Astrocyte (in vitro differentiated cells and primary cell): ENCODE results near the gene SEPTIN1. TPM values are rescaled to one million over a fixed set of nuclear protein-coding genes. Genes with fewer than 3 reads are reported as not detected.

Experiments used
- DNase-seq: peaks from one replicate; pipeline ENCODE4 v3.0.0-alpha.2; 2010; ENCODE audit warnings: low read depth
- FAIRE-seq: peaks from 2 replicates; lab custom pipeline; 2011; peaks lifted over from hg19 to GRCh38; lab: Jason Lieb, UNC
- H2AFZ ChIP-seq: 2 replicates; pipeline ENCODE4 v1.6.0; 2012; ENCODE audit warnings: low read depth, low read length, inconsistent platforms
- H3K27ac ChIP-seq: 2 replicates; pipeline ENCODE4 v1.5.1; 2011; ENCODE audit warnings: low read depth, low read length, inconsistent platforms
- H3K27me3 ChIP-seq: 2 replicates; pipeline ENCODE4 v1.6.0; 2011; ENCODE audit warnings: low read length, inconsistent platforms; ENCODE audit not compliant: insufficient read depth
- H3K36me3 ChIP-seq: 2 replicates; pipeline ENCODE4 v1.5.1; 2011; ENCODE audit warnings: low read length, inconsistent platforms; ENCODE audit not compliant: insufficient read depth
- H3K4me1 ChIP-seq: 2 replicates; pipeline ENCODE4 v1.5.1; 2011; ENCODE audit warnings: low read length, inconsistent platforms; ENCODE audit not compliant: insufficient read depth
- H3K4me2 ChIP-seq: 2 replicates; pipeline ENCODE4 v1.6.0; 2012; ENCODE audit warnings: low read length, inconsistent platforms
- H3K4me3 ChIP-seq: 2 replicates; pipeline ENCODE4 v1.5.1; 2011; ENCODE audit warnings: low read depth, mild to moderate bottlenecking, low read length, inconsistent platforms; ENCODE audit not compliant: insufficient read depth
- H3K79me2 ChIP-seq: 2 replicates; pipeline ENCODE4 v1.6.0; 2012; ENCODE audit warnings: mild to moderate bottlenecking, low read length, inconsistent platforms; ENCODE audit not compliant: insufficient read depth
- H3K9ac ChIP-seq: 2 replicates; pipeline ENCODE4 v1.6.0; 2012; ENCODE audit warnings: mild to moderate bottlenecking, low read length, inconsistent platforms
- H3K9me3 ChIP-seq: 2 replicates; pipeline ENCODE4 v1.5.1; 2012; ENCODE audit warnings: low read depth, mild to moderate bottlenecking, low read length, inconsistent platforms; ENCODE audit not compliant: insufficient read depth
- H4K20me1 ChIP-seq: 2 replicates; pipeline ENCODE4 v1.6.0; 2012; ENCODE audit warnings: low read length, inconsistent platforms; ENCODE audit not compliant: insufficient read depth
- H3K27ac Mint-ChIP-seq: one replicate; pipeline ENCODE4 v1.8.0; 2021; ENCODE audit warnings: mild to moderate bottlenecking, mixed read lengths; ENCODE audit not compliant: unreplicated experiment
- H3K27me3 Mint-ChIP-seq: one replicate; pipeline ENCODE4 v1.8.0; 2021; ENCODE audit warnings: low read depth, mixed read lengths; ENCODE audit not compliant: unreplicated experiment
- H3K36me3 Mint-ChIP-seq: one replicate; pipeline ENCODE4 v1.8.0; 2021; ENCODE audit warnings: low read depth, mixed read lengths; ENCODE audit not compliant: unreplicated experiment
- H3K4me1 Mint-ChIP-seq: one replicate; pipeline ENCODE4 v1.8.0; 2021; ENCODE audit warnings: low read depth, mixed read lengths; ENCODE audit not compliant: unreplicated experiment
- H3K4me3 Mint-ChIP-seq: one replicate; pipeline ENCODE4 v1.8.0; 2021; ENCODE audit warnings: mild to moderate bottlenecking, moderate library complexity, mixed read lengths; ENCODE audit not compliant: unreplicated experiment
- H3K9me3 Mint-ChIP-seq: one replicate; pipeline ENCODE4 v1.8.0; 2021; ENCODE audit warnings: mild to moderate bottlenecking, mixed read lengths; ENCODE audit not compliant: unreplicated experiment
- EZH2 ChIP-seq: IDR thresholded peaks from 2 replicates; pipeline ENCODE4 v1.6.1; 2012; ENCODE audit warnings: mild to moderate bottlenecking, low read length, inconsistent platforms; ENCODE audit not compliant: insufficient read depth
- total RNA-seq: library from RNA; stranded (reverse); gene quantifications from 2 replicates; pipeline ENCODE4 v1.2.1, GENCODE V29; 2021
- TF ChIP-seq, protein P1 (sequence below): IDR thresholded peaks from 2 replicates; pipeline ENCODE4 v1.5.1; 2011; ENCODE audit warnings: low read depth, mild to moderate bottlenecking, inconsistent platforms, low read length, moderate library complexity; ENCODE audit not compliant: insufficient read depth

SEPTIN1 gene
- total RNA-seq, 1 donor from 2014 or later = 0.48 TPM

DNA sequence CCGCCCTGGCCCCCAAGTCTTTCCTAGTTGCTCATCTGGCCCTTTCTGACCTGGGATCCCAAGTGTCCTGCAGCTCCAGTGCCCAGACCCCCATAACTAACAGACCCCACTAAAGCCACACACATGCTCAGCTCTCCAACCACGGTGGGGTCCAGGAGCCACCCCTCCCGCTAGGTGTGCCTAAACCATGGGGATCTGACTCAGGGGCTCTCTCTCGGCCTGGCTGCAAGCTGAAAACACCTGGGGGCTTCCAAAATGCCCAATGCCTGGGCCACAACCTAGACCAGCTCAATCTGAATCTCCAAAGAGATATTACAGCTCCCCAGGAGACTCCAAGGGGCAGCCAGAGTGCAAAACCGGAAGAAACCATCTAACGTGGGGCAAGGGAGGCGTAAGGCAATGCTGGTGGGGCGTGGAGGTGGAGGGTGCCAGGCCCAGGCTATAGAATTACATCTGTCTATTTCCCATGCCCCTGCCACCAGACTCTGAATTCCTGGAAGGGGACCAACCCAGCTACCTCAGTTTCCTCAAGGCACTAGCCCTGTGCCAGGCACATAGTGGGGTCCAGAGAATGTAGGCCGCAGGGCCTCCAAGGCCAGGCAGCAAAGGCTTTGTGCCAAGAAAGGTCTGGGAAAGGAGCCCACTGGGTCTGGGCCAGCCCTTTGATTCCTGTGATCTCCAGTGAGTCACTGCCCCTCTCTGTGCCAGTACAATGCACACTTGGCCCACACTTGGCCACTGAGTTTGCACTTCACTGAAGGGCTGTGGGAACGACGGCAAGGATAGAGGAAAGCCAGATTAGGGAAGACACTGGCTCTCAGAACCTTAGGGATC is 30.6 kb downstream of the SEPTIN1 start:
- peak overlapping the region; percentile 69 for H3K27ac ChIP-seq
- H3K9ac ChIP-seq = peak overlapping the region; percentile 47
- H3K9me3 Mint-ChIP-seq = no peaks in the 10 kb centered on the region
- FAIRE-seq (no peak), DNase-seq (peak; percentile 89)
- TF ChIP-seq, protein P1, sequence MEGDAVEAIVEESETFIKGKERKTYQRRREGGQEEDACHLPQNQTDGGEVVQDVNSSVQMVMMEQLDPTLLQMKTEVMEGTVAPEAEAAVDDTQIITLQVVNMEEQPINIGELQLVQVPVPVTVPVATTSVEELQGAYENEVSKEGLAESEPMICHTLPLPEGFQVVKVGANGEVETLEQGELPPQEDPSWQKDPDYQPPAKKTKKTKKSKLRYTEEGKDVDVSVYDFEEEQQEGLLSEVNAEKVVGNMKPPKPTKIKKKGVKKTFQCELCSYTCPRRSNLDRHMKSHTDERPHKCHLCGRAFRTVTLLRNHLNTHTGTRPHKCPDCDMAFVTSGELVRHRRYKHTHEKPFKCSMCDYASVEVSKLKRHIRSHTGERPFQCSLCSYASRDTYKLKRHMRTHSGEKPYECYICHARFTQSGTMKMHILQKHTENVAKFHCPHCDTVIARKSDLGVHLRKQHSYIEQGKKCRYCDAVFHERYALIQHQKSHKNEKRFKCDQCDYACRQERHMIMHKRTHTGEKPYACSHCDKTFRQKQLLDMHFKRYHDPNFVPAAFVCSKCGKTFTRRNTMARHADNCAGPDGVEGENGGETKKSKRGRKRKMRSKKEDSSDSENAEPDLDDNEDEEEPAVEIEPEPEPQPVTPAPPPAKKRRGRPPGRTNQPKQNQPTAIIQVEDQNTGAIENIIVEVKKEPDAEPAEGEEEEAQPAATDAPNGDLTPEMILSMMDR = no peak
- no peak for TF ChIP-seq EZH2
- H3K9me3 ChIP-seq = no peaks in the 10 kb centered on the region
- H3K36me3 ChIP-seq = peaks cover 14% of the 10 kb centered on the region
- H3K27ac Mint-ChIP-seq = peak overlapping the region; percentile 47
- H3K4me1 Mint-ChIP-seq = peaks cover 6% of the 10 kb centered on the region
- peak overlapping the region; percentile 48 for H3K4me2 ChIP-seq
- H3K4me1 ChIP-seq = peaks cover 23% of the 10 kb centered on the region
- H3K27me3 ChIP-seq = no peaks in the 10 kb centered on the region
- no peak overlapping the region for H3K4me3 ChIP-seq
- peaks cover 35% of the 10 kb centered on the region for H4K20me1 ChIP-seq
- peaks cover 14% of the 10 kb centered on the region for H3K36me3 Mint-ChIP-seq
- H2AFZ ChIP-seq = no peak overlapping the region
- H3K4me3 Mint-ChIP-seq = no peak overlapping the region
- no peaks in the 10 kb centered on the region for H3K27me3 Mint-ChIP-seq
- peaks cover 33% of the 10 kb centered on the region for H3K79me2 ChIP-seq

- H4K20me1 ChIP-seq = peaks cover 35% of the 10 kb centered on the region
- peaks cover 23% of the 10 kb centered on the region for H3K4me1 ChIP-seq
- no peak overlapping the region for H2AFZ ChIP-seq
- Mint-ChIP-seq H3K9me3 (no peaks in the 10 kb centered on the region), H3K27ac (no peak overlapping the region), H3K36me3 (peaks cover 12% of the 10 kb centered on the region), H3K4me1 (peaks cover under 1% of the 10 kb centered on the region), H3K4me3 (no peak overlapping the region), H3K27me3 (no peaks in the 10 kb centered on the region)
- H3K27me3 ChIP-seq = no peaks in the 10 kb centered on the region
- DNase-seq = no peak
- peaks cover 14% of the 10 kb centered on the region for H3K36me3 ChIP-seq
- H3K4me3 ChIP-seq = no peak overlapping the region
- H3K79me2 ChIP-seq = peaks cover 32% of the 10 kb centered on the region
- no peak overlapping the region for H3K9ac ChIP-seq
- no peaks in the 10 kb centered on the region for H3K9me3 ChIP-seq
- no peak overlapping the region for H3K4me2 ChIP-seq
- H3K27ac ChIP-seq = no peak overlapping the region
- FAIRE-seq = no peak
- no peak for TF ChIP-seq EZH2
- TF ChIP-seq, protein P1 = no peak
These were observed 31.3 kb downstream of the SEPTIN1 start for GRCh38 chr16:30351001-30351441.
